OCI-LY1 (cell line): ENCODE measurements around the gene ACTL10.

ENCODE experiments used
- H2AFZ ChIP-seq: fragments of 200-600 bp; sonication (generic), shearing (Covaris generic); 2 replicates; pipeline ENCODE4 v1.6.0; 2014; ENCODE audit warnings: antibody characterized with exemption, mild to moderate bottlenecking, low read length
- H3F3A ChIP-seq: fragments of 200-600 bp; sonication (generic), shearing (Covaris generic); 2 replicates; pipeline ENCODE4 v1.6.0; 2014; ENCODE audit warnings: mild to moderate bottlenecking, antibody characterized with exemption, low read length, moderate library complexity; ENCODE audit not compliant: insufficient read depth
- H3K27ac ChIP-seq: fragments of 200-600 bp; sonication (generic); 2 replicates; pipeline ENCODE4 v1.5.1; 2014; ENCODE audit warnings: low read length, mixed run types, mild to moderate bottlenecking, low read depth; ENCODE audit not compliant: poor library complexity, severe bottlenecking
- H3K27me3 ChIP-seq: fragments of 200-600 bp; sonication (generic); 2 replicates; pipeline ENCODE4 v1.6.0; 2014; ENCODE audit warnings: antibody characterized with exemption, mild to moderate bottlenecking, low read length, moderate library complexity; ENCODE audit not compliant: insufficient read depth
- H3K36me3 ChIP-seq: fragments of 200-600 bp; sonication (generic); 2 replicates; pipeline ENCODE4 v1.6.1; 2014; ENCODE audit warnings: mild to moderate bottlenecking, antibody characterized with exemption, low read length, moderate library complexity, mixed read lengths; ENCODE audit not compliant: insufficient read depth
- H3K4me1 ChIP-seq: fragments of 200-600 bp; sonication (generic); 2 replicates; pipeline ENCODE4 v1.5.1; 2014; ENCODE audit warnings: mild to moderate bottlenecking, low read length, moderate library complexity; ENCODE audit not compliant: insufficient read depth, severe bottlenecking
- H3K4me2 ChIP-seq: fragments of 200-600 bp; sonication (generic), shearing (Covaris generic); 2 replicates; pipeline ENCODE4 v1.6.1; 2014; ENCODE audit warnings: low read length
- H3K4me3 ChIP-seq: fragments of 200-600 bp; sonication (generic); 2 replicates; pipeline ENCODE4 v1.5.1; 2014; ENCODE audit warnings: low read length, low read depth, mild to moderate bottlenecking, mixed read lengths; ENCODE audit not compliant: poor library complexity, severe bottlenecking
- H3K79me2 ChIP-seq: fragments of 200-600 bp; shearing (Covaris generic); 2 replicates; pipeline ENCODE4 v1.6.1; 2016; ENCODE audit warnings: mixed run types, low read length, mixed read lengths; ENCODE audit not compliant: insufficient read depth
- H3K9ac ChIP-seq: fragments of 200-600 bp; sonication (generic), shearing (Covaris generic); 2 replicates; pipeline ENCODE4 v1.6.1; 2014; ENCODE audit warnings: mild to moderate bottlenecking, low read length, mixed read lengths
- H3K9me2 ChIP-seq: fragments of 200-600 bp; sonication (generic), shearing (Covaris generic); 2 replicates; pipeline ENCODE4 v1.6.1; 2014; ENCODE audit warnings: low read depth, mild to moderate bottlenecking, low read length, mixed read lengths
- H3K9me3 ChIP-seq: fragments of 200-600 bp; shearing (Covaris generic); 2 replicates; pipeline ENCODE4 v1.6.1; 2014; ENCODE audit warnings: low read length, mixed read lengths
- H4K20me1 ChIP-seq: fragments of 200-600 bp; sonication (generic), shearing (Covaris generic); 2 replicates; pipeline ENCODE4 v1.6.0; 2016; ENCODE audit warnings: mild to moderate bottlenecking, low read length; ENCODE audit not compliant: insufficient read depth
- EZH2 ChIP-seq: fragments of 200-600 bp; sonication (generic), shearing (Covaris generic); IDR thresholded peaks from 2 replicates; pipeline ENCODE4 v1.8.0; 2017; ENCODE audit warnings: borderline replicate concordance, mixed run types, mild to moderate bottlenecking, antibody characterized with exemption, low read length, moderate library complexity, mixed read lengths
- TF ChIP-seq, protein P1 (sequence below): fragments of 200-600 bp; sonication (generic), shearing (Covaris generic); IDR thresholded peaks from 2 replicates; pipeline ENCODE4 v1.5.1; 2017; ENCODE audit warnings: mild to moderate bottlenecking, antibody characterized with exemption, low read length, moderate library complexity, mixed read lengths

ACTL10 gene

DNA sequence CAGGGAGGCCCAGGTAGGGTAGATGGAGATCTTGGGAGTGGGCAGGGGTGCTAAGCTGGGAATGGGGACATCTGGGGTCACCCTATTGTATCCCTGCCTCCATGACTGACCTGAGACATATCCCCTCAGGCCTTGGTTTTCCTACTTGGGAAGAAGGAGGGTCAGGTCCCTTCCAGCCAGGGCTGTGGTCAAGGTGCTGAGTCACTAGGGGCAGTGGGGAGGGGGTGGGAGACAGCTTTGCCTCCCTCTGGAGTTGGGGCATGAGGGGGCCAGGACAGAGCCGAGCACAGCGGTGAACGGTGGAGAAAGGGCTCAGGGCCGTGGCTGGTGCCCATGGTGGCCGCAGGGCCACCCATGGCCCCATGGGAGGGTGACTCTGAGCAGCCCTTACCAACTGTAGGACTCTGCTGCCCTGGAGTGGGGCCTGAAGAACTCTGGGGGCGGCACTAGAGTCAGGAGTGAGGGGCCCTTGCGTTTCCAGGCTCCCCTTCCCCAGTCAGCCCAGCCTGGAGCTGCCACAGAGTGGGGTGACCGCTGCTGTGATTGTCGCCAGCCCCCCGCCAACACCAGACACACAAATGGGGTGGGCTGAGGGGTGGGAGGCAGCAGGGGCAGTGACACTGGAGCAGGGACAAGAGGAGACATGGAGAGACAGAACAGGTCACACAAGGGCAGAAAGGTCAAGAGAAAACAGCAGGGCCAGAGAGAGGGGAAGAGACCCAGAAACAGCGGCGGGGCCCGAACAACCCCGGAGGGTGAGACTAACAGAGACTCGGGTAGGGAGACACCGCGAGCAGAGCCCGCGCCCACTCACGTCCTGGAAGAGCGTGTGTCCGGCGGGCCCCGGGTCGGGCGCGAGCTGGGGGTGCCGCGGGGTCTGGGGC is 6.9 kb downstream of the ACTL10 start:
- H3K4me3 ChIP-seq: peak overlapping the region; percentile 88
- no peaks in the 10 kb centered on the region for H3K27me3 ChIP-seq
- no peaks in the 10 kb centered on the region for H3F3A ChIP-seq
- TF ChIP-seq, protein P1, sequence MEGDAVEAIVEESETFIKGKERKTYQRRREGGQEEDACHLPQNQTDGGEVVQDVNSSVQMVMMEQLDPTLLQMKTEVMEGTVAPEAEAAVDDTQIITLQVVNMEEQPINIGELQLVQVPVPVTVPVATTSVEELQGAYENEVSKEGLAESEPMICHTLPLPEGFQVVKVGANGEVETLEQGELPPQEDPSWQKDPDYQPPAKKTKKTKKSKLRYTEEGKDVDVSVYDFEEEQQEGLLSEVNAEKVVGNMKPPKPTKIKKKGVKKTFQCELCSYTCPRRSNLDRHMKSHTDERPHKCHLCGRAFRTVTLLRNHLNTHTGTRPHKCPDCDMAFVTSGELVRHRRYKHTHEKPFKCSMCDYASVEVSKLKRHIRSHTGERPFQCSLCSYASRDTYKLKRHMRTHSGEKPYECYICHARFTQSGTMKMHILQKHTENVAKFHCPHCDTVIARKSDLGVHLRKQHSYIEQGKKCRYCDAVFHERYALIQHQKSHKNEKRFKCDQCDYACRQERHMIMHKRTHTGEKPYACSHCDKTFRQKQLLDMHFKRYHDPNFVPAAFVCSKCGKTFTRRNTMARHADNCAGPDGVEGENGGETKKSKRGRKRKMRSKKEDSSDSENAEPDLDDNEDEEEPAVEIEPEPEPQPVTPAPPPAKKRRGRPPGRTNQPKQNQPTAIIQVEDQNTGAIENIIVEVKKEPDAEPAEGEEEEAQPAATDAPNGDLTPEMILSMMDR: no peak
- TF ChIP-seq EZH2: no peak
- no peaks in the 10 kb centered on the region for H4K20me1 ChIP-seq
- H3K9me2 ChIP-seq: no peaks in the 10 kb centered on the region
- no peaks in the 10 kb centered on the region for H3K9me3 ChIP-seq
- peak overlapping the region; percentile 97 for H3K9ac ChIP-seq
- peak overlapping the region; percentile 80 for H3K27ac ChIP-seq
- H3K4me2 ChIP-seq: peak overlapping the region; percentile 80
- H3K79me2 ChIP-seq: peaks cover 11% of the 10 kb centered on the region
- peaks cover 70% of the 10 kb centered on the region for H3K36me3 ChIP-seq
- no peak overlapping the region for H2AFZ ChIP-seq
- peaks cover 77% of the 10 kb centered on the region for H3K4me1 ChIP-seq

DNA sequence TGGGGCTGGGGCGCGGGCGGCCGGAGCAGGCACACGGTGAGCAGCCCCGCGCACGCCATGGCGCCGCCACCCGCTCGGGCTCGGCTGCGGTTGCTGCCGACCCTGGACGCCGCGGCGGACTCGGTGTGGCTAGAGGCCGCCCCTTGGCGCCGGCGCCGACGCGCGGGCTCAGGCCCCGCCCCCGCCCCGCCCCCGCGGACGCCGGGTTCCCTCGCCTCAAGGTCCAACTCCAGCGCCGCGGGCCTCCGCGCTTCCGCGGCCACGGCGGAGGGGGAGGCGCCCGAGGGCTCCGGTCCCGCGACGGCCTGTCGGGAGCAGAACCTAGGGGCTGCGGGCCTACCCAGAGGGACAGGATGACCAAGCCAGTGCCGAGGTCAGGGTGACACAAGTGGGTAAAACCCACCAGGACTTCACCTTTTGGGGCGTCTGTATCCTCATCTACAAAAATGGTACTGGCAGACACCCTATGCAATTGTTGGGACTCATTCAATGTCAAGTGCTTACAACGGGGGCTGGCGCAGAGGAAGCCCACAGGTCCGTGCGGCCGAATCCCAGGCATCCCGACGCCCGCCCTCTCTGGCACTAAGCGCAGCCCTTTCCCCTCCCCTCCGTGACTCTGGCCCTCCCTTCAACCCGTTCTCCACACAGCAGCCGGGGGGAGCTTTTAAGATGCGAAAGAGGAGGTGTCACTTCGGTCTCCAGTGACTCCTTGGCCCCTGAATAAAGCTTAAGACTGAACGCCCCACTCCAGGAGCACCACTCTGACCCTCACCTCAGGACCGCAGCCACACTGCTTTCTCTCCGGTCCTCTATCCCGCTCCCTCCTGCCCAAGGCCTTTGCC is 7.8 kb downstream of the ACTL10 start, which contains the start of gene NECAB3:
Gene NECAB3 (minus strand): TSS at position 135 of the 842 bp plus-strand sequence. CDS start 76 bp downstream, at position 59.
- peak within 1 kb of the TSS; percentile 80 for H3K4me2 ChIP-seq
- H4K20me1 ChIP-seq: no peaks in the 10 kb centered on the region
- H3K36me3 ChIP-seq: peaks cover 70% of the 10 kb centered on the region
- H2AFZ ChIP-seq: no peak within 1 kb of the TSS
- H3K4me1 ChIP-seq: peaks cover 77% of the 10 kb centered on the region
- no peaks in the 10 kb centered on the region for H3K27me3 ChIP-seq
- H3F3A ChIP-seq: no peaks in the 10 kb centered on the region
- H3K4me3 ChIP-seq: peak within 1 kb of the TSS; percentile 88
- peaks cover 11% of the 10 kb centered on the region for H3K79me2 ChIP-seq
- H3K9me3 ChIP-seq: no peaks in the 10 kb centered on the region
- H3K27ac ChIP-seq: peak within 1 kb of the TSS; percentile 80
- no peak for TF ChIP-seq EZH2
- TF ChIP-seq, protein P1: no peak
- H3K9ac ChIP-seq: peak within 1 kb of the TSS; percentile 97
- H3K9me2 ChIP-seq: no peaks in the 10 kb centered on the region

DNA sequence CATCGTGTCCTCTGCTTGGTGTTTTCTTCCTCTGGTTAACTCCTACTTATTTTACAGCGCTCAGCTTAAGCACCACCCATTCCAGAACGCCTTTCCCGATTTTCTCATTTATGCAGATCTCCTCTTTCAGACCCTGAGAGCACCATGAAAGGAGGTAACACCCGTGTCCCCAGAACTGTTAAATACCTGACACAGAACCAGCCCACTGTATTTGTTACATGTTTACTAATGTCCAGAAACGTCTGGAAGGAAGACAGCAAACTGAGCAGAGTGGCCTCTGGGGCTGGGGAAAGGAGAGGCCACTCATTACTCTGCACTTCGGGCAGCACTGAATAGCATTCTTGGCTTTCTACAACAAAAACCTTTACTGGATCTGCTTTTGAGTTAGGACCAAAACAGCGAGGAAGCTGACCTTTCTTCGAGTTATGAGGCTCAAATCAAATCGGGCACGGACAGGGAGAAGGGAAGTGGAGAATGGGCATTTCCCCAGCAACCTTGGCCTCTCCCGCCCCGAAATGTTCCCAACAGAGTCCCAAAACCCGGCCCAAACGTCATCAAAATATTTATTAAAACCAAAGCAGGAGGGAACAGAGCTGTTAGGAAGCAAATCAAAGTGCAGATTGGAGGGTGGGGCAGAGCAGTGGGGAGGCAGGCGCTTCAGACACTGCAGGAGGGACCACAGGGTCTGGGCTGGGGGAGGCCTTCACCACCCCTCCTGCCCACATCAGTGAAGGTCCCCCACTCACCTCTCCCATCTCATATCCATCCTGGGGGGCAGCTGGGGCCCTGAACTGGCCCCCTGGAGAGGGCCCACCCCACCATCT is 8.6 kb downstream of the ACTL10 start:
- Histone ChIP-seq H3K9me2 (no peaks in the 10 kb centered on the region), H3K9me3 (no peaks in the 10 kb centered on the region), H3K4me1 (peaks cover 78% of the 10 kb centered on the region), H3K79me2 (peaks cover 11% of the 10 kb centered on the region), H3K9ac (peak overlapping the region; percentile 72; the same call in 1 of the 2 replicates), H3K36me3 (peaks cover 67% of the 10 kb centered on the region), H3F3A (no peaks in the 10 kb centered on the region), H3K27me3 (no peaks in the 10 kb centered on the region), H3K4me3 (peak overlapping the region; percentile 88), H2AFZ (no peak overlapping the region), H4K20me1 (no peaks in the 10 kb centered on the region), H3K27ac (peak overlapping the region; percentile 77), H3K4me2 (peak overlapping the region; percentile 77)
- TF ChIP-seq EZH2: no peak
- TF ChIP-seq, protein P1: no peak
